ENCODE data around the gene USP40.

DNA sequence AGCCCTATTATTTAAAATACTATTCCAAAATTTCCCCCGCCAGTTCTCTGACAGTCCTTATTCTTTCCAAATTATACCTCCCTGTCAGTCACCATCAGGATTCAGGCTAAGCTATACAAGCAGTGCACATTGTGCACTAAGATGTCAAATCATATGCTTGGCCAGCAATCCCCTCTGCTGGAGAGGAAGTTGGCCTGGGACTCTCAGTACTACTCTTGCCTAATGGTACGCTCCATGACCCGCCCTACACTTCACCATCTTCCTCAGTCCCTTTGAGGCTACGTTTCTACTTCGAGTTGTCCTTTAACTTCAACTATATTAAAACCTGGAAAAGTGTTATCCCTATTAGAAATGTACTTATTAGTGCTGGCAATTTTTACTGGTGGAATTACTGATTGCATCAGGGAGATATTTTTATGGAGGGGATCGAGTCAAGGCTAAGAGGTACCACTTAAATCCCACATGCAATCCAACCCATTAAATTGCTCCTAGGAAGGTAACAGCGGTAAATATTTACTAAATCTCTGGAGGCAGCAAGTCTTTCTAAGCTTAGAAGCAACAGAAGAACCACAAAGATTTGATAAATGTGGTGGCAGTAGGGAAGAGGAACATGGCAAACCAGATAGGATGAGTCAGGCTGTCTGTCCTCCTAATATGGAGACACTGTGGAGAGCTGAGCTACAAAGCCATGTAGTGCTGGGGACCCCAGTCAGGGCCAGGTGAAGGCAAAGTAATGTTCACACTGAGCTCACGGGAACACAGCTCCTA, 2.7 kb downstream of the USP40 start:
- TF ChIP-seq, protein P1, sequence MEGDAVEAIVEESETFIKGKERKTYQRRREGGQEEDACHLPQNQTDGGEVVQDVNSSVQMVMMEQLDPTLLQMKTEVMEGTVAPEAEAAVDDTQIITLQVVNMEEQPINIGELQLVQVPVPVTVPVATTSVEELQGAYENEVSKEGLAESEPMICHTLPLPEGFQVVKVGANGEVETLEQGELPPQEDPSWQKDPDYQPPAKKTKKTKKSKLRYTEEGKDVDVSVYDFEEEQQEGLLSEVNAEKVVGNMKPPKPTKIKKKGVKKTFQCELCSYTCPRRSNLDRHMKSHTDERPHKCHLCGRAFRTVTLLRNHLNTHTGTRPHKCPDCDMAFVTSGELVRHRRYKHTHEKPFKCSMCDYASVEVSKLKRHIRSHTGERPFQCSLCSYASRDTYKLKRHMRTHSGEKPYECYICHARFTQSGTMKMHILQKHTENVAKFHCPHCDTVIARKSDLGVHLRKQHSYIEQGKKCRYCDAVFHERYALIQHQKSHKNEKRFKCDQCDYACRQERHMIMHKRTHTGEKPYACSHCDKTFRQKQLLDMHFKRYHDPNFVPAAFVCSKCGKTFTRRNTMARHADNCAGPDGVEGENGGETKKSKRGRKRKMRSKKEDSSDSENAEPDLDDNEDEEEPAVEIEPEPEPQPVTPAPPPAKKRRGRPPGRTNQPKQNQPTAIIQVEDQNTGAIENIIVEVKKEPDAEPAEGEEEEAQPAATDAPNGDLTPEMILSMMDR (IDR thresholded peaks at IDR 0.05), result no peak
- TF ChIP-seq POLR2A (IDR thresholded peaks at IDR 0.05), result no peak

Measured in testis (tissue), 2 donors.